Esophagus mucosa (tissue), 1 donor: ENCODE measurements around the gene CLDN16. TPM values are rescaled to one million over a fixed set of nuclear protein-coding genes. Genes with fewer than 3 reads are reported as not detected.

Source experiments
- ATAC-seq: fragments of 200-7000 bp; cut with Tn5 transposase; one replicate; pipeline ENCODE4 v1.9.1; 2020
- total RNA-seq: library from RNA; stranded (reverse); gene quantifications from one replicate; pipeline ENCODE4 v1.2.4, GENCODE V29; 2023
- donor health status: DM: yes; HTN: yes; CAD: no.

CLDN16 gene
- total RNA-seq, 1 donor from 2014 or later: 0.76 TPM

- ATAC-seq: no peak
These were observed 56.0 kb downstream of the CLDN16 start for GRCh38 chr3:190444006-190444405.

DNA sequence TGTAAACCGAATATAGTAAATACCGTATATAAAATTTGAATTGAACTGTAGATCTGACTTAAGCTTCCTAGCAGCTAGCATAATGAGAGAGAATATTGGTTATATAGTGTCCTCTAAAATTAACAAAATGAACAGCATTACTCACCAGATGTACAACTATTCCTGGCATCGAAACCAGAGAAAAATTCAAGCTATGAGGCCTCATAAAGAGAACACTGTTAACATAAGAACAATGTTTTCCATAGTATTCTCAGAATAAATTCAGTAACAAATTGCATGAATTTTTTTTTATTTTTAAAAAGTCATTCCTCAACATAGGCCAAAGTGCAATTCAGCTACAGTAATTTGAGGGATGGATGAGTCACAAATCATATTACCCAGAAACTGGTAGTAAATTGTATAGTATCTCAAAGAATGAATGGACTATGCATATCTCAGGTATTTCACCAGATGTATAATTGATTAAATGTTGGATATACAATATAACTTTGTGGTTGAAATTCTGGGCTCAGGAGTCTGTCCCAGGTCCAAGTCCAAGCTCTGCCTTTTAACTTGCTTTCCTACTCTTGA, 56.7 kb downstream of the CLDN16 start:
- no peak for ATAC-seq

DNA sequence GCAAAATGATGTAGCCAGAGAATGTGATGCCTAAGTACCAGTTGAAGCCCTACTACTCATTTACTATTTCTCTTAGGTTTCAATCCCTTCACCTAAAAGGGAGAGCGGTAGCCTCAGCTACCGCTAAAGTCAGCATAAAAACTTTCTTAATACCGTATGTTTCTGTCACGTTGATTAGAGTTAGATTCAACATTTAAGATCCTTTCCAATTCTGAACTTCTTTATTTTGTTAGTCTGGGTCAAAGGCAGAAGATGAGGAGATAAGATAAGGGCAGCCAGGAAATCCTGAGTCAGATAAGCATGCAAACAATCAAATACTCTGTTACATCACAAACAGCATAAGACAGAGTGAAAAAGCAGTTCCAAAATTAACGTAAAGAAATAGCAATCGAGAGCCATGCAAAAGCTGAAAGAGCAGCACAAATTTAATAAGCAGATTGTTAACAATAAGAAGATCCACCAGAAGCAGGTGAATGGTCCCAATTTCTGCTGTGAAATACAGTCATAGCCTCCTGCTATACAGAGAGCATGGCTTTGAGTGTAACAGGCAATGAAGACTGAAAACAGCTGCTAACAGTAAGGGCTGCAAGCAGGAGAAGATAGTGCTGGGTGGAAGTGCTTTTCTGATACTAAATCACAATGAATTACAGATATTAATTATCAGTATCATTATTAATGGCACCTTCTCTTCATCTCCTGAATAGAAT, 58.8 kb downstream of the CLDN16 start:
- ATAC-seq: no peak

DNA sequence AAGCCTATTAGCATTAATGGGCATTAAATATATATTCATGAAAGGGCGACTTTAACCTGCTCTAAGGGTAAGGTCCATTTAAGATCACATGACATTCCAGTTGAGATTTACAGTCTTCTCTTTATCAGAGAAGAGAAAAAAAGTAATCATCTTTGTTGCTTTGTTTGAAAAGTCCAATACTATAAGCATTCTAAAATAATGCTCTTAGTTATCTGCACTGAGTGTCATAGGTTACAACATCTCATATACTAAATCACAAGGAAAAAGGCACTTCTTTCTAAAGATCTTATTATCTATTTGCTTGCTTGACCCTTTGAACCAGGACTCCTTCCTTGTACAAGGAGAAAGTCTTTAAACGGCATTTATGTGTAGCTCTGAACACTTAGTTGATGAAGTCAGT, 60.3 kb downstream of the CLDN16 start:
- ATAC-seq: no peak

- no peak for ATAC-seq
These were observed 61.8 kb downstream of the CLDN16 start, which contains the start of gene TMEM207 for GRCh38 chr3:190449801-190450200. TMEM207 (minus strand) TSS chr3:190449901; CDS start chr3:190449809, 92 bp downstream.

DNA sequence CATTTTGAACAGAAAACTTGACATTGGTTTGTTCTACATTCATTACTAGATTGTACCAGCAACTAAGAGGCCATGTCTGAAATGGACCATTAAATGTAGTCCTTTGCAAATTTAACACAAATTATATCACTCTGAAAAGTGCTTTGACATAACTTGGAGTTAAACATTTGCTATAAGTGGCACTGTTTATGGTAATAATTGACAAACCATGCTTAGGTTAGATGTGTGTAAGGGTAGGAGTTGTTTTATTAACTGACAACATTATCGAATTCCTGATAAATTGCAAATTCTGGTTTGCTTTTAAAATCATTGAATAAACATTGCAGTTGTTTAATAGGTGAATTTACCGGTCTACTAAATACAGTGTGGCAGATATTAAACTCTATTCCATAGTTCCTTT, 67.9 kb downstream of the CLDN16 start:
- no peak for ATAC-seq

DNA sequence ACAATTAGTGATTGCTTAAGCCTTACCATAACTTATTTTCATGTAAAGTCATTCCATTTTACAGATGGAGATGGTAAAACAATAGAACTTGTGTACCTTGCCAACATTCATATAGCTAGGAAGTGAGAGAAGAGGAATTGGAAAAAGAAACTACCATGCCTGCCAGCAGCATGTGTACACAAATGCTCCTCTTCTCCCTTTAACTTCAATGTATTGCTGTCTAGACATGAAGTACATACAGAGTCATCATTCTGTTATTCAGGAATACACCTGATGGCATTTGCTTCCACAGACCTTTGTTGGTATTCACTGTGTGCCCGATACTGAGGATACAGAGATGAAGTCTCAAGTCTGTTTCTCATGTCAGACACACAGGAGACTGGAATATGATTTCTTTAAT, 68.8 kb downstream of the CLDN16 start:
- ATAC-seq: no peak

DNA sequence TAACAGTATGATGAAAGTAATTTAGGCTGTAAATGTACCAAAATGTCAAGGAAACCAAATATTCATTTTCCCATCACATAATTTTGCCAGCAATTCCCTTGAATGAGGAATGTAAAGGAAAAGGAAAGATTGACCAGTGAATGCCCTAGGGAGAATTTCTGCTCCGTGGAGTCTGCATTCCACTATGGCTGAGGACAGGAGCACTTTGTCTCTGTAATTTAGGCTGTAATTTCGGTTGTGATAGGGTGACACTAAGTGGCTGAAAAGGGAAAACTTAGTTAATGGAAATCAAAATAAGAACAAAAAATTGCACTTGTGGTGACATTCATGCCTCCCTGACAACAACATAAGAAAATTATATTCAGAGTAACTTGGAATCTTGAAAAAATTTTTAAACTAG, 70.1 kb downstream of the CLDN16 start:
- ATAC-seq: no peak

Other genes with a start within 250 kb of the CLDN16 start
- gene CLDN1, start 65.7 kb upstream of the CLDN16 start, total RNA-seq: 40.3 TPM
- not detected for gene TMEM207, start 61.7 kb downstream of the CLDN16 start, total RNA-seq
- gene IL1RAP, start 125.9 kb downstream of the CLDN16 start, total RNA-seq: 40.5 TPM